Measurements from ENCODE around the gene MPP4.

MPP4 gene

DNA sequence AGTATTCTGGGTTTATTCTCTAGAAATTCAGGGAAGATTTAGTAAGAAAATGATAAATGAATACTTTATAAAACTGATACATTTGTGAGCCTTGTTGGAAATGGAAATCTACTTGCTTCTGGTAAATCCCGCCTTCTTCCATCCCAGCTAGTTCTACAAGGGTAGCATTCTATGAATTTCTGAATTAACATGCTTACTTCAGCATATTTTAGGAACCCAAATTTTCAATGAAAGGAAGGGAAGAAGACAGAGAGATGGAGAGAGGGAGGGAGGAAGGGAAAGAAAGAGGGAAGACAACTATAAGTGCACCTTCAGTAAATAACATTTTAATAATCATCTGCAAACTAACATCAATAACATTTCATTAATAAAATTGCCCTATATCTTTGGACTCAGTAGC, 28.6 kb downstream of the MPP4 start:
- no peak for ATAC-seq
- TF ChIP-seq PATZ1 (CRISPR knock-in tag; IDR thresholded peaks at IDR 0.05; ENCODE audit: borderline replicate concordance), result no peak

GRCh38 chr2:201668402-201668910, 30.0 kb downstream of the MPP4 start:
- TF ChIP-seq, protein P1, sequence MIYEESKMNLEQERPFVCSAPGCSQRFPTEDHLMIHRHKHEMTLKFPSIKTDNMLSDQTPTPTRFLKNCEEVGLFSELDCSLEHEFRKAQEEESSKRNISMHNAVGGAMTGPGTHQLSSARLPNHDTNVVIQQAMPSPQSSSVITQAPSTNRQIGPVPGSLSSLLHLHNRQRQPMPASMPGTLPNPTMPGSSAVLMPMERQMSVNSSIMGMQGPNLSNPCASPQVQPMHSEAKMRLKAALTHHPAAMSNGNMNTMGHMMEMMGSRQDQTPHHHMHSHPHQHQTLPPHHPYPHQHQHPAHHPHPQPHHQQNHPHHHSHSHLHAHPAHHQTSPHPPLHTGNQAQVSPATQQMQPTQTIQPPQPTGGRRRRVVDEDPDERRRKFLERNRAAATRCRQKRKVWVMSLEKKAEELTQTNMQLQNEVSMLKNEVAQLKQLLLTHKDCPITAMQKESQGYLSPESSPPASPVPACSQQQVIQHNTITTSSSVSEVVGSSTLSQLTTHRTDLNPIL (CRISPR knock-in tag; IDR thresholded peaks at IDR 0.05; ENCODE audit: low read depth), result no peak
- no peak for TF ChIP-seq PPARA (CRISPR knock-in tag; IDR thresholded peaks at IDR 0.05; ENCODE audit: borderline replicate concordance)
- ATAC-seq, result no peak

- TF ChIP-seq BACH2 (CRISPR knock-in tag; IDR thresholded peaks at IDR 0.05; ENCODE audit: borderline replicate concordance), result no peak
- no peak for TF ChIP-seq ZFP30 (CRISPR knock-in tag; IDR thresholded peaks at IDR 0.05)
- no peak for TF ChIP-seq TCF4 (CRISPR knock-in tag; IDR thresholded peaks at IDR 0.05; ENCODE audit: borderline replicate concordance)
- TF ChIP-seq POU6F1 (CRISPR knock-in tag; IDR thresholded peaks at IDR 0.05; ENCODE audit: borderline replicate concordance, low read depth), result no peak
- TF ChIP-seq, protein P2, sequence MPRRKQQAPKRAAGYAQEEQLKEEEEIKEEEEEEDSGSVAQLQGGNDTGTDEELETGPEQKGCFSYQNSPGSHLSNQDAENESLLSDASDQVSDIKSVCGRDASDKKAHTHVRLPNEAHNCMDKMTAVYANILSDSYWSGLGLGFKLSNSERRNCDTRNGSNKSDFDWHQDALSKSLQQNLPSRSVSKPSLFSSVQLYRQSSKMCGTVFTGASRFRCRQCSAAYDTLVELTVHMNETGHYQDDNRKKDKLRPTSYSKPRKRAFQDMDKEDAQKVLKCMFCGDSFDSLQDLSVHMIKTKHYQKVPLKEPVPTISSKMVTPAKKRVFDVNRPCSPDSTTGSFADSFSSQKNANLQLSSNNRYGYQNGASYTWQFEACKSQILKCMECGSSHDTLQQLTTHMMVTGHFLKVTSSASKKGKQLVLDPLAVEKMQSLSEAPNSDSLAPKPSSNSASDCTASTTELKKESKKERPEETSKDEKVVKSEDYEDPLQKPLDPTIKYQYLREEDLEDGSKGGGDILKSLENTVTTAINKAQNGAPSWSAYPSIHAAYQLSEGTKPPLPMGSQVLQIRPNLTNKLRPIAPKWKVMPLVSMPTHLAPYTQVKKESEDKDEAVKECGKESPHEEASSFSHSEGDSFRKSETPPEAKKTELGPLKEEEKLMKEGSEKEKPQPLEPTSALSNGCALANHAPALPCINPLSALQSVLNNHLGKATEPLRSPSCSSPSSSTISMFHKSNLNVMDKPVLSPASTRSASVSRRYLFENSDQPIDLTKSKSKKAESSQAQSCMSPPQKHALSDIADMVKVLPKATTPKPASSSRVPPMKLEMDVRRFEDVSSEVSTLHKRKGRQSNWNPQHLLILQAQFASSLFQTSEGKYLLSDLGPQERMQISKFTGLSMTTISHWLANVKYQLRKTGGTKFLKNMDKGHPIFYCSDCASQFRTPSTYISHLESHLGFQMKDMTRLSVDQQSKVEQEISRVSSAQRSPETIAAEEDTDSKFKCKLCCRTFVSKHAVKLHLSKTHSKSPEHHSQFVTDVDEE (CRISPR knock-in tag; IDR thresholded peaks at IDR 0.05), result no peak
- TF ChIP-seq SNAI2 (CRISPR knock-in tag; IDR thresholded peaks at IDR 0.05), result no peak
- no peak for TF ChIP-seq CSRNP3 (CRISPR knock-in tag; IDR thresholded peaks at IDR 0.05)
- no peak for TF ChIP-seq GLIS3 (CRISPR knock-in tag; IDR thresholded peaks at IDR 0.05)
- no peak for TF ChIP-seq ZFP3 (CRISPR knock-in tag; IDR thresholded peaks at IDR 0.05)
- TF ChIP-seq PATZ1 (CRISPR knock-in tag; IDR thresholded peaks at IDR 0.05; ENCODE audit: borderline replicate concordance), result no peak
- ATAC-seq, result no peak
These were observed 34.1 kb downstream of the MPP4 start for GRCh38 chr2:201664334-201664733.

DNA sequence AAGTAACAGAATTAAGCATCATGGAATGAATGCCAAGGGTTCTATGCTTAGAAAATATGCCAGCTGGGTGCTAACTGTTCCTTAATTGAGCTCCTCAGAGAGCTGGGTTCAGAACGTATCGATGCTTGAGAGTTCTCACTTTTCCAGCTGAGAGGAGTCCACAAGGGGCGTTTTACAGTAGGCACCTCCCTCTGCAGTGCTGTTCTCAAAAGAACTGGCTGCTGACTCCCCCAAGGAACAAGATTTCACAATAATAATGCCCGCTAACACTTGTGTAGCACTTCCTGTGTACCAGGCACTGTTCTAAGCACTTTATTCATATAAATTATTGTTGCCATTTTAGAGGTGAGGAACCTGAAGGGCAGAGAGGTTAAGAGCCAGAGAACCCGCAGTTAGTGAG, 37.1 kb downstream of the MPP4 start:
- ATAC-seq, result no peak
- TF ChIP-seq RARB (CRISPR knock-in tag; IDR thresholded peaks at IDR 0.05) (no peak), OSR1 (CRISPR knock-in tag; IDR thresholded peaks at IDR 0.05) (no peak), SNAI2 (CRISPR knock-in tag; IDR thresholded peaks at IDR 0.05) (no peak), ZFP3 (CRISPR knock-in tag; IDR thresholded peaks at IDR 0.05) (no peak), ZNF565 (CRISPR knock-in tag; conservative IDR thresholded peaks at IDR 0.05; ENCODE audit: low read depth) (no peak), PATZ1 (CRISPR knock-in tag; IDR thresholded peaks at IDR 0.05; ENCODE audit: borderline replicate concordance) (no peak), CSDC2 (CRISPR knock-in tag; IDR thresholded peaks at IDR 0.05) (no peak), ISL1 (CRISPR knock-in tag; IDR thresholded peaks at IDR 0.05) (no peak), CSRNP3 (CRISPR knock-in tag; IDR thresholded peaks at IDR 0.05) (no peak)
- TF ChIP-seq, protein P2 (CRISPR knock-in tag; IDR thresholded peaks at IDR 0.05), result no peak

Data from SK-N-SH treated with all-trans-retinoic acid at 6 μM for 48 hours (cell line).